PC-3 (cell line): ENCODE results near the gene IL9. TPM values are rescaled to one million over a fixed set of nuclear protein-coding genes. Genes with fewer than 3 reads are reported as not detected.

ENCODE experiments used
- ATAC-seq: fragments of 200-7000 bp; cut with Tn5 transposase; 2 replicates; pipeline ENCODE4 v1.9.1; 2020; ENCODE audit warnings: mild to moderate bottlenecking, moderate library complexity
- BruUV-seq: library from RNA; stranded (reverse); fragments of 400-500 nt; replicated peaks from 2 replicates; lab custom pipeline; 2021; lab: Mats Ljungman, UMichigan
- CTCF ChIA-PET: fragments of 300-600 bp; sonication (Branson Sonifier 250); formaldehyde crosslinking; loops from one replicate; lab custom pipeline; 2022; ENCODE audit warnings: antibody characterized with exemption; lab: Charles Lee
- POLR2A ChIA-PET: fragments of 300-600 bp; sonication (Branson Sonifier 250); formaldehyde crosslinking; loops from one replicate; lab custom pipeline; 2022; ENCODE audit warnings: antibody characterized with exemption; ENCODE audit not compliant: unreplicated experiment; lab: Charles Lee
- DNase-seq: peaks from one replicate; pipeline ENCODE4 v3.0.0-alpha.2; 2015
- H2AFZ ChIP-seq: fragments of 300-600 bp; sonication (generic); 2 replicates; pipeline ENCODE4 v1.6.0; 2016; ENCODE audit warnings: antibody characterized with exemption, low read length
- H3F3A ChIP-seq: fragments of 300-600 bp; sonication (generic); one replicate; pipeline ENCODE4 v1.6.0; 2017; ENCODE audit warnings: antibody characterized with exemption, low read length, control low read depth, mild to moderate bottlenecking; ENCODE audit not compliant: unreplicated experiment
- H3K27ac ChIP-seq: fragments of 300-600 bp; sonication (generic); 2 replicates; pipeline ENCODE4 v1.5.1; 2016; ENCODE audit warnings: mild to moderate bottlenecking, low read length
- H3K27me3 ChIP-seq: fragments of 300-600 bp; sonication (generic); 2 replicates; pipeline ENCODE4 v1.6.1; 2016; ENCODE audit warnings: low read length, mixed read lengths
- H3K36me3 ChIP-seq: fragments of 300-600 bp; sonication (generic); 2 replicates; pipeline ENCODE4 v1.6.1; 2016; ENCODE audit warnings: low read depth, mixed run types, low read length, mixed read lengths
- H3K4me1 ChIP-seq: fragments of 300-600 bp; sonication (generic); 2 replicates; pipeline ENCODE4 v1.5.1; 2016; ENCODE audit warnings: low read length; ENCODE audit not compliant: insufficient read depth
- H3K4me2 ChIP-seq: fragments of 300-600 bp; sonication (generic); 2 replicates; pipeline ENCODE4 v1.6.0; 2016; ENCODE audit warnings: low read length
- H3K4me3 ChIP-seq: fragments of 300-600 bp; sonication (generic); 2 replicates; pipeline ENCODE4 v1.5.1; 2016; ENCODE audit warnings: mild to moderate bottlenecking, low read length, mixed read lengths
- H3K79me2 ChIP-seq: fragments of 300-600 bp; sonication (generic); 2 replicates; pipeline ENCODE4 v1.6.1; 2017; ENCODE audit warnings: low read length, mixed read lengths
- H3K9ac ChIP-seq: fragments of 300-600 bp; sonication (generic); 2 replicates; pipeline ENCODE4 v1.6.0; 2016; ENCODE audit warnings: mild to moderate bottlenecking, low read length
- H3K9me2 ChIP-seq: fragments of 300-600 bp; sonication (generic); replicated peaks from 2 replicates; pipeline ENCODE4 v1.6.1; 2016; ENCODE audit warnings: mixed run types, low read length, mixed read lengths
- H3K9me3 ChIP-seq: fragments of 300-600 bp; sonication (generic); 2 replicates; pipeline ENCODE4 v1.6.1; 2016; ENCODE audit warnings: low read length, mixed read lengths
- H4K20me1 ChIP-seq: fragments of 300-600 bp; sonication (generic); 2 replicates; pipeline ENCODE4 v1.6.1; 2016; ENCODE audit warnings: low read length, mixed read lengths
- CTCF ChIP-seq: fragments of 300-600 bp; sonication (generic); conservative IDR thresholded peaks from 2 replicates; pipeline ENCODE4 v1.5.1; 2017; ENCODE audit warnings: antibody characterized with exemption, low read depth, mild to moderate bottlenecking, low read length
- EZH2 ChIP-seq: fragments of 300-600 bp; sonication (generic); IDR thresholded peaks from one replicate; pipeline ENCODE4 v1.6.1; 2017; ENCODE audit warnings: antibody characterized with exemption, mild to moderate bottlenecking, low read length; ENCODE audit not compliant: unreplicated experiment
- EZH2phosphoT487 ChIP-seq: fragments of 300-600 bp; sonication (generic); IDR thresholded peaks from 2 replicates; pipeline ENCODE4 v1.6.1; 2018; ENCODE audit warnings: mild to moderate bottlenecking, antibody characterized with exemption, low read length, borderline replicate concordance
- intact Hi-C: fragments of 100-400 bp; cut with micrococcal nuclease; formaldehyde crosslinking; loops from 2 replicates; pipeline ENCODE4 v1.9.0; 2023
- total RNA-seq: library from RNA; depleted of rRNA; stranded (reverse); fragments of >200 nt; gene quantifications from 2 replicates; pipeline ENCODE4 v1.2.3, GENCODE V29; 2014

Gene IL9
- total RNA-seq, 1 experiment from 2014 or later: not detected

- no peaks in the 10 kb centered on the region for H3K79me2 ChIP-seq
- no peaks in the 10 kb centered on the region for H3K36me3 ChIP-seq
- no peaks in the 10 kb centered on the region for H3K27me3 ChIP-seq
- BruUV-seq: no TSS peak
- no peaks in the 10 kb centered on the region for H3K9me2 ChIP-seq
- no peak for DNase-seq
- no peak overlapping the region for H3K9ac ChIP-seq
- ChIA-PET CTCF (no interaction called here), POLR2A (no interaction called here)
- no peaks in the 10 kb centered on the region for H3K4me1 ChIP-seq
- H3K4me2 ChIP-seq: no peak overlapping the region
- no peak overlapping the region for H2AFZ ChIP-seq
- no peak overlapping the region for H3K27ac ChIP-seq
- no peaks in the 10 kb centered on the region for H3K9me3 ChIP-seq
- no peak for TF ChIP-seq EZH2
- no peak for TF ChIP-seq CTCF
- TF ChIP-seq EZH2phosphoT487: no peak
- intact Hi-C loops: no loop called here
- no peaks in the 10 kb centered on the region for H3F3A ChIP-seq
- ATAC-seq: no peak
- H3K4me3 ChIP-seq: no peak overlapping the region
- H4K20me1 ChIP-seq: no peaks in the 10 kb centered on the region
These were observed 6.0 kb upstream of the IL9 start for GRCh38 chr5:135901633-135902032.

GRCh38 chr5:135900276-135900675 is 4.6 kb upstream of the IL9 start:
- H3K9ac ChIP-seq: no peak overlapping the region
- CTCF ChIA-PET: no interaction called here
- no peaks in the 10 kb centered on the region for H3K27me3 ChIP-seq
- no peak overlapping the region for H3K27ac ChIP-seq
- H3K79me2 ChIP-seq: no peaks in the 10 kb centered on the region
- no peaks in the 10 kb centered on the region for H3F3A ChIP-seq
- no peak overlapping the region for H3K4me3 ChIP-seq
- no peak overlapping the region for H3K4me2 ChIP-seq
- no peaks in the 10 kb centered on the region for H3K9me3 ChIP-seq
- H3K4me1 ChIP-seq: no peaks in the 10 kb centered on the region
- no peaks in the 10 kb centered on the region for H4K20me1 ChIP-seq
- POLR2A ChIA-PET: no interaction called here
- intact Hi-C loops: no loop called here
- TF ChIP-seq CTCF (no peak), EZH2phosphoT487 (no peak), EZH2 (no peak)
- BruUV-seq: no TSS peak
- no peak overlapping the region for H2AFZ ChIP-seq
- DNase-seq: no peak
- ATAC-seq: no peak
- no peaks in the 10 kb centered on the region for H3K36me3 ChIP-seq
- no peaks in the 10 kb centered on the region for H3K9me2 ChIP-seq

GRCh38 chr5:135898651-135899050 is 3.0 kb upstream of the IL9 start:
- ATAC-seq (no peak), DNase-seq (no peak)
- H3K9ac ChIP-seq: no peak overlapping the region
- TF ChIP-seq CTCF (no peak), EZH2phosphoT487 (no peak), EZH2 (no peak)
- CTCF ChIA-PET: no interaction called here
- no peaks in the 10 kb centered on the region for H3F3A ChIP-seq
- no peaks in the 10 kb centered on the region for H3K4me1 ChIP-seq
- H3K27ac ChIP-seq: no peak overlapping the region
- H3K4me3 ChIP-seq: no peak overlapping the region
- H3K9me3 ChIP-seq: no peaks in the 10 kb centered on the region
- no peaks in the 10 kb centered on the region for H3K27me3 ChIP-seq
- no peaks in the 10 kb centered on the region for H4K20me1 ChIP-seq
- H3K36me3 ChIP-seq: no peaks in the 10 kb centered on the region
- POLR2A ChIA-PET: no interaction called here
- intact Hi-C loops: no loop called here
- no peak overlapping the region for H2AFZ ChIP-seq
- no TSS peak for BruUV-seq
- no peak overlapping the region for H3K4me2 ChIP-seq
- H3K9me2 ChIP-seq: no peaks in the 10 kb centered on the region
- no peaks in the 10 kb centered on the region for H3K79me2 ChIP-seq
